ENCODE measurements around the gene PARD3B. TPM values are rescaled to one million over a fixed set of nuclear protein-coding genes. Genes with fewer than 3 reads are reported as not detected.

PARD3B gene
- total and polyA plus RNA-seq, 2 donors from 2014 or later = 5.3 to 29.6 TPM

GRCh38 chr2:204692790-204693189, 147.5 kb downstream of the PARD3B start:
- TF ChIP-seq, protein P1, sequence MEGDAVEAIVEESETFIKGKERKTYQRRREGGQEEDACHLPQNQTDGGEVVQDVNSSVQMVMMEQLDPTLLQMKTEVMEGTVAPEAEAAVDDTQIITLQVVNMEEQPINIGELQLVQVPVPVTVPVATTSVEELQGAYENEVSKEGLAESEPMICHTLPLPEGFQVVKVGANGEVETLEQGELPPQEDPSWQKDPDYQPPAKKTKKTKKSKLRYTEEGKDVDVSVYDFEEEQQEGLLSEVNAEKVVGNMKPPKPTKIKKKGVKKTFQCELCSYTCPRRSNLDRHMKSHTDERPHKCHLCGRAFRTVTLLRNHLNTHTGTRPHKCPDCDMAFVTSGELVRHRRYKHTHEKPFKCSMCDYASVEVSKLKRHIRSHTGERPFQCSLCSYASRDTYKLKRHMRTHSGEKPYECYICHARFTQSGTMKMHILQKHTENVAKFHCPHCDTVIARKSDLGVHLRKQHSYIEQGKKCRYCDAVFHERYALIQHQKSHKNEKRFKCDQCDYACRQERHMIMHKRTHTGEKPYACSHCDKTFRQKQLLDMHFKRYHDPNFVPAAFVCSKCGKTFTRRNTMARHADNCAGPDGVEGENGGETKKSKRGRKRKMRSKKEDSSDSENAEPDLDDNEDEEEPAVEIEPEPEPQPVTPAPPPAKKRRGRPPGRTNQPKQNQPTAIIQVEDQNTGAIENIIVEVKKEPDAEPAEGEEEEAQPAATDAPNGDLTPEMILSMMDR (IDR thresholded peaks at IDR 0.05; ENCODE audit: borderline replicate concordance, extremely low read depth, insufficient read depth) = no peak
- Histone ChIP-seq H3K4me1 (ENCODE audit: control insufficient read depth in 2 of 3, insufficient read depth in 2 of 3, low read depth in 1 of 3, low read length in 3 of 3) (no peaks in the 10 kb centered on the region), H3K9ac (ENCODE audit: low read length in 3 of 3) (no peak overlapping the region), H3K36me3 (ENCODE audit: control insufficient read depth in 2 of 3, insufficient read depth in 3 of 3, low read length in 3 of 3) (no peaks in the 10 kb centered on the region), H3K4me3 (ENCODE audit: low read length in 3 of 3) (no peak overlapping the region), H3K27ac (ENCODE audit: low read depth in 2 of 2, low read length in 2 of 2) (no peak overlapping the region), H3K27me3 (ENCODE audit: control insufficient read depth, insufficient read depth, low read length) (no peaks in the 10 kb centered on the region), H3K9me3 (ENCODE audit: control insufficient read depth in 2 of 3, insufficient read depth in 1 of 3, low read length in 3 of 3) (no peaks in the 10 kb centered on the region)
- FAIRE-seq (no peak), DNase-seq (no peak)
- intact Hi-C loops (cut with DNase I) = loop anchor here (10.0 kb wide), 1 partner anchor 358 kb away; no protein-coding TSS in a partner anchor

GRCh38 chr2:204693262-204693661, 148.0 kb downstream of the PARD3B start:
- H3K27ac ChIP-seq (ENCODE audit: low read depth in 2 of 2, low read length in 2 of 2) = no peak overlapping the region
- no peaks in the 10 kb centered on the region for H3K27me3 ChIP-seq (ENCODE audit: control insufficient read depth, insufficient read depth, low read length)
- DNase-seq (no peak), FAIRE-seq (no peak)
- TF ChIP-seq, protein P1 (IDR thresholded peaks at IDR 0.05; ENCODE audit: borderline replicate concordance, extremely low read depth, insufficient read depth) = no peak
- H3K9ac ChIP-seq (ENCODE audit: low read length in 3 of 3) = no peak overlapping the region
- H3K9me3 ChIP-seq (ENCODE audit: control insufficient read depth in 2 of 3, insufficient read depth in 1 of 3, low read length in 3 of 3) = no peaks in the 10 kb centered on the region
- H3K36me3 ChIP-seq (ENCODE audit: control insufficient read depth in 2 of 3, insufficient read depth in 3 of 3, low read length in 3 of 3) = no peaks in the 10 kb centered on the region
- H3K4me1 ChIP-seq (ENCODE audit: control insufficient read depth in 2 of 3, insufficient read depth in 2 of 3, low read depth in 1 of 3, low read length in 3 of 3) = no peaks in the 10 kb centered on the region
- intact Hi-C loops (cut with DNase I) = loop anchor here (10.0 kb wide), 1 partner anchor 358 kb away; no protein-coding TSS in a partner anchor
- no peak overlapping the region for H3K4me3 ChIP-seq (ENCODE audit: low read length in 3 of 3)

GRCh38 chr2:204695506-204695905, 150.2 kb downstream of the PARD3B start:
- no peaks in the 10 kb centered on the region for H3K36me3 ChIP-seq (ENCODE audit: control insufficient read depth in 2 of 3, insufficient read depth in 3 of 3, low read length in 3 of 3)
- H3K4me1 ChIP-seq (ENCODE audit: control insufficient read depth in 2 of 3, insufficient read depth in 2 of 3, low read depth in 1 of 3, low read length in 3 of 3) = no peaks in the 10 kb centered on the region
- no peaks in the 10 kb centered on the region for H3K27me3 ChIP-seq (ENCODE audit: control insufficient read depth, insufficient read depth, low read length)
- no peak overlapping the region for H3K4me3 ChIP-seq (ENCODE audit: low read length in 3 of 3)
- no peak overlapping the region for H3K9ac ChIP-seq (ENCODE audit: low read length in 3 of 3)
- H3K27ac ChIP-seq (ENCODE audit: low read depth in 2 of 2, low read length in 2 of 2) = no peak overlapping the region
- intact Hi-C loops (cut with DNase I) = loop anchor here (10.0 kb wide), 1 partner anchor 361 kb away; no protein-coding TSS in a partner anchor
- no peak for FAIRE-seq
- no peaks in the 10 kb centered on the region for H3K9me3 ChIP-seq (ENCODE audit: control insufficient read depth in 2 of 3, insufficient read depth in 1 of 3, low read length in 3 of 3)
- DNase-seq = peak in 2 of 5 donors; percentile 29 to 39
- TF ChIP-seq, protein P1 (IDR thresholded peaks at IDR 0.05; ENCODE audit: borderline replicate concordance, extremely low read depth, insufficient read depth) = no peak

DNA sequence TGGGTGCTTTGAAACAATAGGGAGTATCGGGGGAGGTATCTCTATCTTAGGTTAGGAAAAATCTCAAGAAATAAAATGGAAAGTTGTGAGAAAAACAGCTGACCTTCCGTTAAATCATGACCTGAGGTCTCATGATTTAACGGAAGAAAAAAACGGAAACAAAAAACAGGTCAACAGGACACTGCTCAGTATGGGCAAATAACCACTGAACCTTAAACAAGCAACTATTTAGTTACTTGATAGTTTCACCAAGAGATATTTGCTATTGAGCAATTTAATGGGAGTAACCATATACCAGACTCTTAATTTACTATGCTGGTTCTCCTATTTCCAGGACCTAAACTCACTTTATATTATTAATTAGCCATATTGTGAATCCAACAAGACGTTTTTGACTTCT, 150.8 kb downstream of the PARD3B start:
- intact Hi-C loops (cut with DNase I) = loop anchor here (10.0 kb wide), 1 partner anchor 361 kb away; no protein-coding TSS in a partner anchor
- TF ChIP-seq, protein P1 (IDR thresholded peaks at IDR 0.05; ENCODE audit: borderline replicate concordance, extremely low read depth, insufficient read depth) = no peak
- no peaks in the 10 kb centered on the region for H3K4me1 ChIP-seq (ENCODE audit: control insufficient read depth in 2 of 3, insufficient read depth in 2 of 3, low read depth in 1 of 3, low read length in 3 of 3)
- no peak overlapping the region for H3K4me3 ChIP-seq (ENCODE audit: low read length in 3 of 3)
- no peaks in the 10 kb centered on the region for H3K36me3 ChIP-seq (ENCODE audit: control insufficient read depth in 2 of 3, insufficient read depth in 3 of 3, low read length in 3 of 3)
- H3K9me3 ChIP-seq (ENCODE audit: control insufficient read depth in 2 of 3, insufficient read depth in 1 of 3, low read length in 3 of 3) = no peaks in the 10 kb centered on the region
- no peak overlapping the region for H3K9ac ChIP-seq (ENCODE audit: low read length in 3 of 3)
- FAIRE-seq (no peak), DNase-seq (peak in 1 of 5 donors; percentile 12)
- H3K27me3 ChIP-seq (ENCODE audit: control insufficient read depth, insufficient read depth, low read length) = no peaks in the 10 kb centered on the region
- no peak overlapping the region for H3K27ac ChIP-seq (ENCODE audit: low read depth in 2 of 2, low read length in 2 of 2)
